ENCODE results near the gene RPS24. TPM values are rescaled to one million over a fixed set of nuclear protein-coding genes. Genes with fewer than 3 reads are reported as not detected.
"Not testable (repeated sequence)": the region's sequence is repeated elsewhere in the genome, so short reads cannot be mapped to it uniquely, and the experiment has no call there.

RPS24 gene
- total and polyA plus RNA-seq, 4 donors: 1,301 to 3,675 (median 1,871) TPM

DNA sequence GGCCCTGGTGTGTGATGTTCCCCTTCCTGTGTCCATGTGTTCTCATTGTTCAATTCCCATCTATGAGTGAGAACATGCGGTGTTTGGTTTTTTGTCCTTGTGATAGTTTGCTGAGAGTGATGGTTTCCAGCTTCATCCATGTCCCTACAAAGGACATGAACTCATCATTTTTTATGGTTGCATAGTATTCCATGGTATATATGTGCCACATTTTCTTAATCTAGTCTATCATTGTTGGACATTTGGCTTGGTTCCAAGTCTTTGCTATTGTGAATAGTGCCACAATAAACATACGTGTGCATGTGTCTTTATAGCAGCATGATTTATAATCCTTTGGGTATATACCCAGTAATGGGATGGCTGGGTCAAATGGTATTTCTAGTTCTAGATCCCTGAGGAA, 31.3 kb downstream of the RPS24 start:
- H3K4me1 ChIP-seq (ENCODE audit: control insufficient read depth, insufficient read depth, low read length): peaks cover 17% of the 10 kb centered on the region
- WGBS (ENCODE audit: insufficient coverage): no CpG with 5 or more reads among the region's 2 CpGs
- not testable (repeated sequence) for H3K36me3 ChIP-seq (ENCODE audit: control insufficient read depth, insufficient read depth, low read length); DNase-seq (ENCODE audit: low read depth in 4 of 6, low spot score in 6 of 6); H3K27me3 ChIP-seq (ENCODE audit: control insufficient read depth, insufficient read depth, low read length); H3K4me3 ChIP-seq (ENCODE audit: low read depth, low read length); H3K27ac ChIP-seq (ENCODE audit: low read depth, low read length); H3K9me3 ChIP-seq (ENCODE audit: control insufficient read depth, insufficient read depth, low read length)

DNA sequence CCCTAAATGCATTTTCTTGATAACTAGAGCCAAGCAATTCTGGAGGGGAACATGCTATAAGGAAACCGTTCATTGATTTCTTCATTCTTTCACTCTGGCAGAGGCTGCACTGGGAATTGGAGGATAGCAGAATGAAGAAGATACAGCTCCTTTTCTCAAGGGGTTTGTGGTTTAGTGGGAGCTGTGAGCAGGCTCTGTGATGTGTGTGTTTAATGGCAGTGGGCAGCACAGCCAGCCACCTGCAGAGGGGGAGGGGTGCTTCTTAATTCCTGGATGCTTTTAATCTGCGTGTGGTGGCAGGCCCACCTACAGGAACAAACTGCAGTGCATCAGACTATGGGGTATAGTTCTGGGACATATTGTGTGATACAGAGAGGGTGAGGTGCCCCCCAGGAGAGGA, 31.9 kb downstream of the RPS24 start:
- no peaks in the 10 kb centered on the region for H3K36me3 ChIP-seq (ENCODE audit: control insufficient read depth, insufficient read depth, low read length)
- no peaks in the 10 kb centered on the region for H3K27me3 ChIP-seq (ENCODE audit: control insufficient read depth, insufficient read depth, low read length)
- H3K9me3 ChIP-seq (ENCODE audit: control insufficient read depth, insufficient read depth, low read length): no peaks in the 10 kb centered on the region
- peak in 1 of 6 donors; percentile 79 for DNase-seq (ENCODE audit: low read depth in 4 of 6, low spot score in 6 of 6)
- peaks cover 14% of the 10 kb centered on the region for H3K4me1 ChIP-seq (ENCODE audit: control insufficient read depth, insufficient read depth, low read length)
- H3K4me3 ChIP-seq (ENCODE audit: low read depth, low read length): no peak overlapping the region
- WGBS (ENCODE audit: insufficient coverage): 57% methylated on average over 1 of the region's 2 CpGs
- no peak overlapping the region for H3K27ac ChIP-seq (ENCODE audit: low read depth, low read length)

DNA sequence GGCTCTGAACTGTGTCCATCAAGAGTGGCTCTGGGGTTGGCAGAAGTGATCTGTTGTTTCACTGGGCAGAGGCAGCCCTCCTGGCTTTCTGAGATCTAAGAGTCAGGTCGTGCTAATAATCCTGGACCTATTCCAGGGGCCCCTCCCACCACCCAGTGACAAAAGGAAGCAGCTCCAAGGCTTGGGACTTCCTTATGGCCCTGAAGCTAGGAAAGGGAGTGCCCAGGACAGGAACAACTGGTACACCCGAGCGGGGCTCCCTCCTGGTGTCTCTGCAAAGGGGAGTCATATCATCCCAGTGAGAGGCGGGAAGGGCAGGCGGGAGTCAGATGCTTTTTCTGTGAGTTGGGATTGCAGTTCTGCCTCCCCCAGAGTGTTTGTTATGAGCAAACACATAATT, 32.3 kb downstream of the RPS24 start:
- no peak overlapping the region for H3K27ac ChIP-seq (ENCODE audit: low read depth, low read length)
- H3K36me3 ChIP-seq (ENCODE audit: control insufficient read depth, insufficient read depth, low read length): no peaks in the 10 kb centered on the region
- WGBS (ENCODE audit: insufficient coverage): 67% methylated on average over 3 of the region's 5 CpGs
- no peaks in the 10 kb centered on the region for H3K9me3 ChIP-seq (ENCODE audit: control insufficient read depth, insufficient read depth, low read length)
- H3K27me3 ChIP-seq (ENCODE audit: control insufficient read depth, insufficient read depth, low read length): no peaks in the 10 kb centered on the region
- peak in 1 of 6 donors; percentile 21 for DNase-seq (ENCODE audit: low read depth in 4 of 6, low spot score in 6 of 6)
- peaks cover 18% of the 10 kb centered on the region for H3K4me1 ChIP-seq (ENCODE audit: control insufficient read depth, insufficient read depth, low read length)
- no peak overlapping the region for H3K4me3 ChIP-seq (ENCODE audit: low read depth, low read length)

DNA sequence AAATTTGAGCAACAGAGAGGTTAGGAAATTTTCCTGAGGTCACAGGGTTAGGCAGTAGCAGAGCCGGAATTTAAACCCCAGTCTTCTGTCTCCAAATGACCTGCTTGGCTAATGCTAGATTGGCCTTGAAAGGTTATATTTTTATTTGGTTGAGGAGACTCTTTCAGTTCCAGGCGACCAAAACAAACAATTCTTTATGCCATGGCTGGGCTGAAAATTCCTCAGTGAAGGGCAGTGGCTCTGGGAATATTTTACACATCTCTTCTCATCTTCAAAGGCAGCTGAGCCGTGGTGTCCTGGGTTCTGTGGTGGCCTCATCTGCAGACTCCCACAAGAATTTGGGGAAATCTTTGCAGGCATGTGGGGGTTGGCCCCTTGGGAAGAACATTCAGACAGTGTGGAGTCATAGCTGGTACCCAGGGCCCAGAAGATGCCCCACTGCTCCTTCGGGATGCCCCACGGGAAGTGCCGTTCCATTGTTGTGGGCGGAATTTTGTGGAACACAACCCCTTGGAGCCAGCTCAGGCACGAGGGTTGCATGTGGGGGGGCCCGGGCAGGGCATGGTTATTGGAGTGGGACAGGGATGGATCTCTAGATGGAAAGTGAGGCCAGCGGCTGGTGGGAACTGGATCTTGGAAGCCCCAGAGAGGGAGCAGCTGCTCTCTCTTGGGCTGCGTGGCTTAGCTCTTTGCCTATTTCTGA, 33.2 kb downstream of the RPS24 start:
- DNase-seq (ENCODE audit: low read depth in 4 of 6, low spot score in 6 of 6): no peak
- no peaks in the 10 kb centered on the region for H3K27me3 ChIP-seq (ENCODE audit: control insufficient read depth, insufficient read depth, low read length)
- no peaks in the 10 kb centered on the region for H3K9me3 ChIP-seq (ENCODE audit: control insufficient read depth, insufficient read depth, low read length)
- 86% methylated on average over 9 of the region's 11 CpGs for WGBS (ENCODE audit: insufficient coverage)
- peaks cover 23% of the 10 kb centered on the region for H3K4me1 ChIP-seq (ENCODE audit: control insufficient read depth, insufficient read depth, low read length)
- H3K4me3 ChIP-seq (ENCODE audit: low read depth, low read length): no peak overlapping the region
- H3K36me3 ChIP-seq (ENCODE audit: control insufficient read depth, insufficient read depth, low read length): no peaks in the 10 kb centered on the region
- H3K27ac ChIP-seq (ENCODE audit: low read depth, low read length): no peak overlapping the region

DNA sequence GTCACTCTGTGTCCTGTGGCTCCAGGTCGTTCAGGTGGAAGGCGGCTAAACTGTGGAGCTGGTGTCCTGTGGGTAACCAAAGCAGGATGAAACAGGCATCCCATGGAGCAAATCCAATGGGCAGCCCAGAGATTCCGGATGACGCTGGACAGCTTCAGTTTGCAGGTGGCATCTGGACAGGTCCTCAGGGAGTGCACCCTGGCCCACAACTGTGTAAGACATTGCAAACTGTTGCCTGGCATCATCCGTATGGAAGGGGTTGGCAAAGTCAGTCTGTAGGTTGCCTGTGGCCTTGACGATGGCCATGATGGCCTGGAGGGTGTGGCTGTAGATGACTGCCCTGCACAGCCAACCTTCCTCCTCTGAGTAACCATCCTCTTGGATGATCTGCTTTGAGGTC, 35.5 kb downstream of the RPS24 start:
- no peaks in the 10 kb centered on the region for H3K9me3 ChIP-seq (ENCODE audit: control insufficient read depth, insufficient read depth, low read length)
- WGBS (ENCODE audit: insufficient coverage): 99% methylated on average over 5 of the region's 6 CpGs
- H3K27ac ChIP-seq (ENCODE audit: low read depth, low read length): no peak overlapping the region
- no peak overlapping the region for H3K4me3 ChIP-seq (ENCODE audit: low read depth, low read length)
- H3K27me3 ChIP-seq (ENCODE audit: control insufficient read depth, insufficient read depth, low read length): no peaks in the 10 kb centered on the region
- H3K36me3 ChIP-seq (ENCODE audit: control insufficient read depth, insufficient read depth, low read length): no peaks in the 10 kb centered on the region
- no peak for DNase-seq (ENCODE audit: low read depth in 4 of 6, low spot score in 6 of 6)
- H3K4me1 ChIP-seq (ENCODE audit: control insufficient read depth, insufficient read depth, low read length): peaks cover 25% of the 10 kb centered on the region

DNA sequence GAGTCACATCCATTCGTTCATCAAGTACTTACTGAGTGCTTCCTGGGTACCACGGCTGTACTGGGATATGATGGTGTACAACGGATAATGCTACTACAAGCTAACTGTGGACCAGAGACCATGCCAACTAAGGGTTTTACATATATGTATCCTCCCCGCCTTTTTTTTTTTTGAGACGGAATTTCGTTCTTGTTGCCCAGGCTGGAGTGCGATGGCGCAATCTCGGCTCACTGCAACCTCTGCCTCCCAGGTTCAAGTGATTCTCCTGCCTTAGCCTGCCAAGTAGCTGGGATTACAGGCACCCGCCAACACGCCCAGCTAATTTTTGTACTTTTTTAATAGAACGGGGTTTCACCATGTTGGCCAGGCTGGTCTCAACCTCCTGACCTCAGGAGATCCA, 36.4 kb downstream of the RPS24 start:
- WGBS (ENCODE audit: insufficient coverage): 96% methylated on average over 9 of the region's 12 CpGs
- H3K9me3 ChIP-seq (ENCODE audit: control insufficient read depth, insufficient read depth, low read length); H3K4me3 ChIP-seq (ENCODE audit: low read depth, low read length); H3K27me3 ChIP-seq (ENCODE audit: control insufficient read depth, insufficient read depth, low read length); DNase-seq (ENCODE audit: low read depth in 4 of 6, low spot score in 6 of 6); H3K27ac ChIP-seq (ENCODE audit: low read depth, low read length); H3K36me3 ChIP-seq (ENCODE audit: control insufficient read depth, insufficient read depth, low read length): not testable (repeated sequence)
- H3K4me1 ChIP-seq (ENCODE audit: control insufficient read depth, insufficient read depth, low read length): peaks cover 25% of the 10 kb centered on the region

DNA sequence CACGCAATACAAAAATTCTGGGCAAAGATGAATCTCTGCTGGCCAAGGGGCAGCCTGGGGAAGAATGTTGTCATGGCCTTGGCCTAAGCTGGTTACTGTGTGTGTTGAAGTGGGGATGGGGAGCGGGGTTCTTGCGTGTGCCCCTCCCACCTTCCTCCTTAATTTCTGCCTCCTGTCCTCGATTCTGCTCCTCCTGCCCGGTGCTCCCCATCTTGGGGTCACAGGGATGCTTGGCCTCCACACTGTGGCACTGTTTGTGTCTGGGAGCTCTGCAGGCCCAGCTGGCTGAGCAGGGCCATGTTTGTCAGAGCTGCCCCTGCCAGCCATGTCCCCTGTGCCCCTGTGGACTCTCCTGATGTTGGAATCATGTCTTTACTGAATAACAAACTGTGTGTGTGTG, 37.1 kb downstream of the RPS24 start:
- Histone ChIP-seq H3K27me3 (ENCODE audit: control insufficient read depth, insufficient read depth, low read length) (no peaks in the 10 kb centered on the region), H3K4me1 (ENCODE audit: control insufficient read depth, insufficient read depth, low read length) (peaks cover 22% of the 10 kb centered on the region), H3K4me3 (ENCODE audit: low read depth, low read length) (no peak overlapping the region), H3K36me3 (ENCODE audit: control insufficient read depth, insufficient read depth, low read length) (no peaks in the 10 kb centered on the region), H3K27ac (ENCODE audit: low read depth, low read length) (no peak overlapping the region), H3K9me3 (ENCODE audit: control insufficient read depth, insufficient read depth, low read length) (no peaks in the 10 kb centered on the region)
- no peak for DNase-seq (ENCODE audit: low read depth in 4 of 6, low spot score in 6 of 6)
- WGBS (ENCODE audit: insufficient coverage): 63% methylated on average over 3 of the region's 5 CpGs

DNA sequence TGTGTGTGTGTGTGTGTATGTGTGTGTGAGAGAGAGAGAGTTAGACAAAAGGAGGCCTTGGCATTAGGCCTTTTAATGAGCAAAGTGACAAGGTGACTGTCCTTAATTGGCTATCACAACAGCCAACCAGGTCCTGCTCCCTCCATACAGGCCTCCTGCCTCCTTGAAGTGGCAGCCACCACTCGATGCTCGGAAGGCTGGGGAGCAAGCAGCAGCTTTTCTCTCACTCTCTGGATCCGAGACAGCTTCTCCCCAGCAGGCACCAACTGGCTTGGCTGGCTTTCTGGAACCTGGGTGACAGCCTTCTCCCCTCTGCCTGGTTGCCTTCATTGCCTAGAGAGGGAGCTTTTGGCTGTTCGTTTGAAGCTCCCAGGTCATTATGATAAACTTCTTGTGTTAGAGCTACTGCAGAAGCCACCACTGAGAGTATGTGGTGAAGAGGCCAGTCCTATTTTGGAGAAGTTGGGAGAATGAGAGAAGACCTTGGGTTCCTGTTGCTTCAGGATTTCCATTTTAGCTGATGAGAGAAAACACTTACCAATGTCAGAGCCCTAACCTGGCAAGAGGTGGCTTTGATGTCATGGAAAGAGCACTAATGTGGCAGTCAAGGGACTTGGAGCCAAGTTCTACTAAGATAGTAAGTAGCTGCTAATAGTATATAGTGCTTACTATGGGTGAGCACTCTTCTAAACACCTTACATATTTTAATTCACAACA, 37.6 kb downstream of the RPS24 start:
- Histone ChIP-seq H3K4me1 (ENCODE audit: control insufficient read depth, insufficient read depth, low read length) (peaks cover 17% of the 10 kb centered on the region), H3K27me3 (ENCODE audit: control insufficient read depth, insufficient read depth, low read length) (no peaks in the 10 kb centered on the region), H3K4me3 (ENCODE audit: low read depth, low read length) (no peak overlapping the region), H3K9me3 (ENCODE audit: control insufficient read depth, insufficient read depth, low read length) (no peaks in the 10 kb centered on the region), H3K27ac (ENCODE audit: low read depth, low read length) (no peak overlapping the region), H3K36me3 (ENCODE audit: control insufficient read depth, insufficient read depth, low read length) (no peaks in the 10 kb centered on the region)
- peak in 2 of 6 donors; percentile 22 to 89 for DNase-seq (ENCODE audit: low read depth in 4 of 6, low spot score in 6 of 6)
- 55% methylated on average over 4 of the region's 4 CpGs for WGBS (ENCODE audit: insufficient coverage)

DNA sequence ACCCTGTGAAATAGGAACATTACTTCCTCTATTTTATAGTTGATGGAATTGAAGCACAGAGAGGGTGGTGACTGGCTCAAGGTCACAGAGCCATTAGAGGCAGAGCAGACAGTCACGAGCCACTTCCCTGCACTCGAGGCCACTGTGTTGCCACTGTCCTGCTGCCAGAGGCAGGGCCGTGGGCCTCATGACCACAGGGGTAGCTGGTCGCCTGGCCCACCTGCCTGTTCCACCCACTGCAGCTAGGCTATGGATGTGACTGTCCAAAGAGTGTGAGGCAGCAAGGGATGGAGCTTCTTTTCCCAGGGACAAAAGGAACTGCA, 38.2 kb downstream of the RPS24 start:
- no peak for DNase-seq (ENCODE audit: low read depth in 4 of 6, low spot score in 6 of 6)
- Histone ChIP-seq H3K27ac (ENCODE audit: low read depth, low read length) (no peak overlapping the region), H3K4me1 (ENCODE audit: control insufficient read depth, insufficient read depth, low read length) (peaks cover 16% of the 10 kb centered on the region), H3K36me3 (ENCODE audit: control insufficient read depth, insufficient read depth, low read length) (no peaks in the 10 kb centered on the region), H3K27me3 (ENCODE audit: control insufficient read depth, insufficient read depth, low read length) (no peaks in the 10 kb centered on the region), H3K4me3 (ENCODE audit: low read depth, low read length) (no peak overlapping the region), H3K9me3 (ENCODE audit: control insufficient read depth, insufficient read depth, low read length) (no peaks in the 10 kb centered on the region)
- 93% methylated on average over 4 of the region's 4 CpGs for WGBS (ENCODE audit: insufficient coverage)

DNA sequence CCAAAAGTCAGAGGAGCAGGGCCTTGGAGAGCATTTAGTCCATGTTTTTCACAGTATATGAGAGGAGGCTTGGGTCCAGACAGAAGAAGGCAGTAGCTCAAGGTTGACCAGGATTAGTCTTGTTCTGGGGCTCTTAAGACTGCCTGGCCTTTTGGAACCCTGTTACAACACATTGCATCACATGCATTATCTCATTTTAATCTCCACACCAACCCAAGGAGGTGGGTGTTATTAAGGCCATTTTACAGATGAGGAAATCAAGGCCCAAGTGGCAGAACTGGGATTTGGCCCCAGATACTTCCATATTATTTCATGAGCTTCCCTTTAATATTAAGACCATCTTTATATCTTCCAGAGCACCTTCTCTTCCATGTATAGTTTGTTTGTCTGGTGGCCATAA, 38.8 kb downstream of the RPS24 start:
- Histone ChIP-seq H3K27me3 (ENCODE audit: control insufficient read depth, insufficient read depth, low read length) (no peaks in the 10 kb centered on the region), H3K4me3 (ENCODE audit: low read depth, low read length) (no peak overlapping the region), H3K36me3 (ENCODE audit: control insufficient read depth, insufficient read depth, low read length) (no peaks in the 10 kb centered on the region), H3K9me3 (ENCODE audit: control insufficient read depth, insufficient read depth, low read length) (no peaks in the 10 kb centered on the region), H3K27ac (ENCODE audit: low read depth, low read length) (no peak overlapping the region), H3K4me1 (ENCODE audit: control insufficient read depth, insufficient read depth, low read length) (peaks cover 10% of the 10 kb centered on the region)
- no peak for DNase-seq (ENCODE audit: low read depth in 4 of 6, low spot score in 6 of 6)
